HG03469 (cell line): ENCODE measurements around the gene CCDC85B.
A peak's percentile ranks its signal among the peaks of the same experiment; 100 is the strongest.

ENCODE experiments used
- ATAC-seq: cut with Tn5 transposase; IDR thresholded peaks from one replicate; pipeline ENCODE4 v1.9.1; 2021; ENCODE audit warnings: mild to moderate bottlenecking, moderate library complexity, moderate number of reproducible peaks; ENCODE audit not compliant: unreplicated experiment

The CCDC85B gene

GRCh38 chr11:65868076-65868667, 22.3 kb upstream of the CCDC85B start:
- ATAC-seq: no peak

GRCh38 chr11:65868907-65869306, 21.6 kb upstream of the CCDC85B start:
- no peak for ATAC-seq

GRCh38 chr11:65869643-65870306, 20.7 kb upstream of the CCDC85B start:
- ATAC-seq: no peak

DNA sequence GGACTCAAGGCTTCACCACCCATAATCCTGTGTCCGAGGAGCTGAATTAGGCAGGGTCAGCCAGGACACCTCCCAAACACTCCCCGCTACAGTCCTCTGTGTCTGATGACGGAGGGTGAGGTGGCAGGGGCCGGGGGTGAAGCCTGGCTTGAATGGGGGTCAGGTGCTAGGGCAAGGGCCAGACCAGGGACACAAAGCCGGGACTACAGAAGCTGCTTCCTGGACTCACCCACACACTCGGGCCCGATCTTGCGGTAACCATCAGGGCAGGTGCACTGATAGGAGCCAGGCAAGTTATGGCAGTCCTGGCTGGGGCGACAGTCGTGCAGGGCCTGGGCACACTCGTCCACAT, 20.2 kb upstream of the CCDC85B start:
- ATAC-seq: no peak

- ATAC-seq: no peak
These were observed 19.5 kb upstream of the CCDC85B start for GRCh38 chr11:65870706-65871681.

- ATAC-seq: no peak
These were observed 18.5 kb upstream of the CCDC85B start for GRCh38 chr11:65871811-65872548.

DNA sequence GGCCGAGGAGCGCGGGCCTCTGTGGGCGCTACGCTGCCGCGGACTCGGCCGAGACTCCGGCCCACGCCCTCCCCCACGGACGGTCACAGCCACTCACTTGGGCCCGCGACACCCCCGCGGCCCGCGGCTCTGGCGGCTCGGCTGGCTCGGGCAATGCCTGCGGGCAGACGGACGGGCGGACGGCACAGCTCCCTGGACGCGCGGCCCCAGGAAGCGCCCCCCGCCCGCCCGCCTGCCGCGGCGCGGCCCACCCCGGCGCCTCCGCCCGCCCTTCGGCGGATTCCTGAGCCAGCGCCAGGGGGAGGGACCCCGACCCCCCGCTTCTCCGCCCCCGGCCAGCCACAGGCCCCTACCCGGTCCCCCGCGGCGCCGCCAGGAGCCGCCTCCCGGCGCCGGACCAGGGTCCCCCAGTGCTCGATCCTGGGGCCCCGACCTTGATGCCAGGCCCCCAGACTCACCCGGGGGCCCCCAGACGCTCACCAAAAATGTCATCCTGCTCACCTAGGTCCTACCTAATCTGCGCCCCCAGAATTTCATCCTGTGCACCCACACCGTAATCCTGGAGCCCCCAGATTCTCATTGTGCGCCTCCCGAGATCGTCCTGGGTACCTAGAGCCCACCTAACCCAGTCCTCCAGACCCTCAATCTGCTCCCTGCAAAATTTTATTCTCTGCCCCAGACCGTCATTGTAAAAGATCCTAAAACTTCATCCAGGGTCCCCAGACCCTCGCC, 17.7 kb upstream of the CCDC85B start, which contains the start of gene EFEMP2:
EFEMP2 (minus strand) TSS at position 215 of the 732 bp plus-strand sequence. CDS start 446 bp downstream, outside the sequence.
- no peak for ATAC-seq

GRCh38 chr11:65873318-65874156, 16.9 kb upstream of the CCDC85B start:
- ATAC-seq: peak; percentile 60

DNA sequence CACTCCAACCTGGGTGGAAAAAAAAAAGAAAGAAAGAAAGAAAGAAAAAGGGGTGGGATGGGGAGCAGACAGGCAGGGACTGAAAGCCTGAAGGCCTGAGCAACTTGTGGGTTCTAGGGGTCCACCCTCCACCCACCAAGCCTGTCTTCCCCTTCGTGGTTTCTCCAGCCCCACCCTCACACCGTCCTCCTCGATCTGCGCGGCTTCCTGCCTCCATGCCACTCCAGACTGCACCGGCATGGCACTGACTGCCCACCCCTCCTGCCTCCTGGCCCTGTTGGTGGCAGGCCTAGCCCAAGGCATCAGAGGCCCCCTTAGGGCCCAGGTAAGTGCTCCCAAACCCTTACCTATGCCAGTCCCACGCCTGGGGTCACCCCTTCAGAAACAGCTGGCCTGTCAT, 10.9 kb upstream of the CCDC85B start, which contains the start of gene CTSW:
CTSW (plus strand) TSS at position 221 of the 400 bp plus-strand sequence; CDS start at position 239, 18 bp downstream.
- no peak for ATAC-seq

GRCh38 chr11:65880027-65880426, 10.4 kb upstream of the CCDC85B start:
- no peak for ATAC-seq

DNA sequence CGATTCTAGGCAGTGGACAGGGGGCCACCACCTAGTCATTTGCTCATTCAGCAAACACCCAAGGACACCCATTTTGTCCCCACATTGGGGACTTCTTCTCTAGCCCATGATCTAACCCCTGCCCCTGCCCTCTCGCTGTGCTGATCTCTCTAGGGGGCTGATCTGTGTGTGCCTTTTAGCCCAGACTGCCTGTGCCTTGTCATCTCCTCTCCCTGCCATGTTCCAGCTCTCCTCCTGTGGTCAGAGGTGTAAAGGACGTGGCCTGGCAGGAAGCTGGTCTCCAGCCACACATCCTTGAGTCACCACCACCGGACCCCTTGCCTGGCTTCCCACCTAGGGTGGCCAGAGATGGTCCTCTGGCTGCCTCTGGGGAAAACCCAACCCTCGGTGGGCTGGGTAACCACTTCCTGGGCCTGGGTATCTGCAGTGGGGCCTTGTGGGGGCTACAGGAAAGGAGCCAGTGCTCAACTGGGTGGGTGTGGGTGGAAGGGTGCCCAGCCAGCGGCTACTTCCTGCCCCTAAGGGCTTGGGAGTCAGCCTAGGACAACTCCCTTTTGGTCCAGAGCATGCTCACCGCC, 9.5 kb upstream of the CCDC85B start:
- no peak for ATAC-seq

DNA sequence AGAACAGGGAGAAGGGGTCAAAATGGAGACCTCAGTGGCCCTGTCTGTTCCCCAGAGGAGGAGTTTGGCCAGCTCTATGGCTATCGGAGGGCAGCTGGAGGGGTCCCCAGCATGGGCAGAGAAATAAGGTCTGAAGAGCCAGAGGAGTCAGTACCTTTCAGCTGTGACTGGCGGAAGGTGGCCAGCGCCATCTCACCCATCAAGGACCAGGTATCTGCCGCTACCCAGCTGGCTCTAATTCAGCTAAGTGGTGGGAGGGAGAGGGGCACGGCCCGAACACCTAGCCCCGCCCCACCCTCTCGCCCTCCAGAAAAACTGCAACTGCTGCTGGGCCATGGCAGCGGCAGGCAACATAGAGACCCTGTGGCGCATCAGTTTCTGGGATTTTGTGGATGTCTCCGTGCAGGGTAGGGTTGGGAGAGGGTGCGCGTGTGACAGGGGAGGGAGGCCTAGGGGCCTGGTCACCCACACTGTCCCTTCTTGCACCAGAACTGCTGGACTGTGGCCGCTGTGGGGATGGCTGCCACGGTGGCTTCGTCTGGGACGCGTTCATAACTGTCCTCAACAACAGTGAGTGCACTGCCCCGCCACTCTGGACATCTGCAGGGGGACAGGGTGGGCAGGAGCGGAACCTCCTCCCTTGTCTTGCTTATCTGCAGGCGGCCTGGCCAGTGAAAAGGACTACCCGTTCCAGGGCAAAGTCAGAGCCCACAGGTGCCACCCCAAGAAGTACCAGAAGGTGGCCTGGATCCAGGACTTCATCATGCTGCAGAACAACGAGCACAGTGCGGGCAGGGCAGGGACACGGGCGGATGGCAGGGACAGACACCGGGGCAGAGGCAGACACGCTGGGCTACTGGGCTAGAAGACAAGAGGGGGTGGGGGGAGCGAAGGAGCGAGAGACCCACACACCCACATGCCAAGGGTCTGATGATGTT, 8.1 kb upstream of the CCDC85B start:
- no peak for ATAC-seq

- ATAC-seq: no peak
These were observed 7.3 kb upstream of the CCDC85B start for GRCh38 chr11:65883058-65883761.

DNA sequence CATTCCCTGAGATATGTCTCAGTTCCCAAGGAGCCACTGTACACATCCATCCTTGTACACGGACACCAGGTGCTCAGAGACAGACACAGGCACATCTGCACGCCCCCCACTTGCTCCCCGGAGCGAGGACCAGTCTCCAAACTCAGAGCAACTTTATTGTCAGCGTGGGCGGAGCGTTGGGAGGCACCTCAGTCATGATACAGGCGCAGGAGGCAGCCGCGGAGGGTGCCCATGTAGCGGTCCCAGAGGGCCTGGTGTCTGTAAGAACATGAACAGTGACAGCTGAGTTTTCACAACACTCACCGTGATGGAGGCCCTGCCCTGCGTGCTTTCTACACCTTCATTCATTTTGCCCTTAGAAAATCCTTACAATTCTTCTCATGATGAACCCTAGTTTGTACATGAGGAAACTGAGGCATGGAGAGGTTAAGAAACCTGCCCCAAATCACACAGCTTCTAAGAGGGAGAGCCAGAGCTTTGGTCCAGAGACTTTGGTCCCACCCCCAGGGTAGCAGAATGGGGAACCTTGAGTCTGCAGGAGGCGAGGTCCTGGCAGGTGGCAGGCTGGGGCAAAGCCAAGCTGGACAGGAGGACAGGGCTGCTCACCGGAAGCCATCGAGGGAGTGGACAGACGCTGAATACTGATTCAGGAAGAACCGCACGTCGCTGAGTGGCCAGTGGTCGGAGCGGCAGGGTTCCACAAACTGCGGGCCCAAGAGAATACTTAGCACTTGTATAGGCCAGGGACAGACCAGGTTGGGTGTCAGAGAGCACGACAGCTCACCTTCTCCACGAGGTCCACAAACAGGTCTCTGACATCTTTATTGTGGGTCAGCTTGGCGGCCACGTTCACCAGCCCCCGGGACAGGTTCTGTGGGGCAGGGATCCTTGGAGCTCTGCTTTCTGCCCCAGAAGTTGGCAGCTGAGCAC, 6.4 kb upstream of the CCDC85B start:
- ATAC-seq: no peak

DNA sequence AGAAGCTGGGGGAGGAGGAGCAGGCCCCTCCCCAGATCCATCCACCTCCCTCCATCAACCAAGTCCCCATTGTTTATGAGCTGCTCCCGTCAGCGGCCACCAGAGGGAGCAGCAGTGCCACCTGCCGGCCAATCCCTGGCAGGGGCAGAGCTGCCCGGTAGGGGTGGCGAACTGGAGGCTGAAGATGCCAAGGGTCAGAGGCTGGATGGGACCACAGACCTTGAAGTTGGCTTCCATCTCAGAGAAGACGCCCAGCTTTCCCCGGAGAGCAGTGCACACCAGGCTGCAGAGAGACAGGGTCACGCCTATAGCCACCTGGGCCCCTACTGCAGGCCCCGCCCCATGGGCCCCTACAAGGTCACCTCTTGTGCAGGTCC, 5.8 kb upstream of the CCDC85B start:
- ATAC-seq: no peak

GRCh38 chr11:65885231-65885630, 5.2 kb upstream of the CCDC85B start:
- no peak for ATAC-seq
